IPS DF 6.9 (cell line): ENCODE results near the gene CARS1.

Source experiments
- DNase-seq: peaks from one replicate; pipeline ENCODE4 v3.0.0-alpha.2; 2013; ENCODE audit warnings: low read depth, low spot score
- H3K27ac ChIP-seq: one replicate; pipeline ENCODE4 v1.5.1; 2013; ENCODE audit warnings: low read length, control low read depth
- H3K27me3 ChIP-seq: 2 replicates; pipeline ENCODE4 v1.6.1; 2013; ENCODE audit warnings: mild to moderate bottlenecking, low read length; ENCODE audit not compliant: control insufficient read depth, insufficient read depth
- H3K36me3 ChIP-seq: 2 replicates; pipeline ENCODE4 v1.6.1; 2013; ENCODE audit warnings: low read length; ENCODE audit not compliant: control insufficient read depth, insufficient read depth
- H3K4me1 ChIP-seq: 2 replicates; pipeline ENCODE4 v1.6.1; 2013; ENCODE audit warnings: low read length; ENCODE audit not compliant: control insufficient read depth, insufficient read depth
- H3K4me3 ChIP-seq: 2 replicates; pipeline ENCODE4 v1.5.1; 2013; ENCODE audit warnings: mild to moderate bottlenecking, low read length
- H3K9me3 ChIP-seq: 2 replicates; pipeline ENCODE4 v1.6.1; 2013; ENCODE audit warnings: low read length, inconsistent platforms; ENCODE audit not compliant: control insufficient read depth, insufficient read depth
- WGBS: extraction: QIAGEN DNeasy Blood & Tissue Kit; methylation state at CpG from one replicate; pipeline ENCODE4 v1.1.7; 2013; ENCODE audit warnings: mixed read lengths, missing lambda C conversion rate; ENCODE audit not compliant: insufficient read length, insufficient coverage; 5-methylcytosine and 5-hydroxymethylcytosine counted together

Gene CARS1

DNA sequence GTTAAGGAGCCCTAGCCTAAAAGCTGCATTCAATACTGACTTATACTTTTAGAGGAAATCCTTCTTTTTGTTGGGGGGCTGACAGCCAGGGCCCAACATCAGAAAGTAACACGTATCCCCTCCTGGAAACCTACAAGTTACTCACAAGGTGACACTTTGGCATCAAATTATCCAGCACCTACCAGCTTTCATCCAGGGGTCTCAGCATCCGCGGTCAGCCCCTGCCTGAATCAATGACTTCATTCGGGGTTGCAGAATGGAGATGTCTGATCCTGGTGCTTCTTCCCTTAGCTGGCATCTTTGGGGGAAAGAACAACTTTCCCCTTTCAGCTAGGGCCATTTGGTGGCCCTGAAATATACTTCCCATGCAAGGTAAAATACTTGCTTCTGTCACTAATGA, 59.8 kb downstream of the CARS1 start:
- Histone ChIP-seq H3K4me1 (0 out of 2 replicates have a peak, but pooled peaks cover 2% of the 10 kb centered on the region), H3K4me3 (no peak overlapping the region), H3K9me3 (no peaks in the 10 kb centered on the region), H3K27ac (no peak overlapping the region), H3K27me3 (no peaks in the 10 kb centered on the region), H3K36me3 (peaks cover 11% of the 10 kb centered on the region)
- no CpG with 5 or more reads among the region's 4 CpGs for WGBS
- DNase-seq, result no peak

DNA sequence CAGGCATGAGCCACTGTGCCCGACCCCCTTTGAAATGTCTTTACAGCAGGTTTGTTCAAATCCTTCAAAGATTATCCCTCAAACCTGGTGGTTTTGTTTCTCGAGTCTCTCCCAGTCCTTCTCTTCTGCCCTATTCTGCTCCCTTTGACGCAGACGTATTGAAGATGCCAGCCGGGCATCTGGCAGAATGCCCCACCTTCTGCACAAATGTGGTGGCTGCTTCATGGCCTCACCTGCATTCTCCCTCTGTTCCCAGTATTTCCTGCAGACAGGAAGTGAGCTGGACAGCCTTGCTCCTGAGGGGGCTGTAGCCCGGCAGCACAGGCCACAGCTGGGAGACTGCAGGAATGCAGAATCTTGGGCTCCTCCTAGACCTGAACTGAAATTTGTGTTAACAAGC, 60.2 kb downstream of the CARS1 start:
- DNase-seq, result no peak
- Histone ChIP-seq H3K4me3 (no peak overlapping the region), H3K27me3 (no peaks in the 10 kb centered on the region), H3K36me3 (peaks cover 7% of the 10 kb centered on the region), H3K9me3 (no peaks in the 10 kb centered on the region), H3K4me1 (0 out of 2 replicates have a peak, but pooled peaks cover 2% of the 10 kb centered on the region), H3K27ac (no peak overlapping the region)
- no CpG with 5 or more reads among the region's 6 CpGs for WGBS

- H3K27ac ChIP-seq, result no peak overlapping the region
- WGBS, result no CpG with 5 or more reads among the region's 14 CpGs
- no peaks in the 10 kb centered on the region for H3K9me3 ChIP-seq
These were observed 61.2 kb downstream of the CARS1 start for GRCh38 chr11:2995893-2996554.

GRCh38 chr11:2995031-2995561, 62.1 kb downstream of the CARS1 start:
- Histone ChIP-seq H3K36me3 (peaks cover 2% of the 10 kb centered on the region; the same call in 1 of the 2 replicates), H3K9me3 (no peaks in the 10 kb centered on the region), H3K4me3 (no peak overlapping the region), H3K4me1 (0 out of 2 replicates have a peak, but pooled peaks cover 2% of the 10 kb centered on the region), H3K27me3 (no peaks in the 10 kb centered on the region), H3K27ac (no peak overlapping the region)
- WGBS, result no CpG with 5 or more reads among the region's 13 CpGs
- no peak for DNase-seq

More at GRCh38 chr11:2995893-2996554, 61.2 kb downstream of the CARS1 start:
- Histone ChIP-seq H3K27me3 (no peaks in the 10 kb centered on the region), H3K4me1 (0 out of 2 replicates have a peak, but pooled peaks cover 2% of the 10 kb centered on the region), H3K36me3 (peaks cover 7% of the 10 kb centered on the region), H3K4me3 (no peak overlapping the region)
- no peak for DNase-seq

DNA sequence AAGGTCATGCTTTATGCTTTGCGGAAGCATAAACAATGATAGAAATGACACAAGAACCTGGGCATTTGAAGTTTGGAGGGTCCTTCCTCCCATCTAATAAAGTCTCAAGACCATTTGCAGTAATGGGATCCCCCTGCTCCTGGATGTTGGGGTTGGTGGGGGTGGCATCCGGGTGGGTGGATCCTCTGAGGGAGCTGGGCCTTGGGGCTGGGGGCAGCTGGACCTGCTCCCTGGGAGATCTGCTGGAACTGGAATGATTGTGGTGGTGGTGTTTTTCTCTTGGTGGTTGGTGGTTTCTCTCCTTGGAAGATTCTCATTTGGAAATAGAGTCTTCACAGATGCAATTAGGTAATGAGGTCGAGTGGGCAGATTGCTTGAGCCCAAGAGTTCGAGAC, 62.9 kb downstream of the CARS1 start:
- WGBS, result no CpG with 5 or more reads among the region's 4 CpGs
- Histone ChIP-seq H3K27ac (no peak overlapping the region), H3K9me3 (no peaks in the 10 kb centered on the region), H3K4me1 (0 out of 2 replicates have a peak, but pooled peaks cover 2% of the 10 kb centered on the region), H3K27me3 (no peaks in the 10 kb centered on the region), H3K36me3 (no peaks in the 10 kb centered on the region), H3K4me3 (no peak overlapping the region)
- DNase-seq, result no peak

DNA sequence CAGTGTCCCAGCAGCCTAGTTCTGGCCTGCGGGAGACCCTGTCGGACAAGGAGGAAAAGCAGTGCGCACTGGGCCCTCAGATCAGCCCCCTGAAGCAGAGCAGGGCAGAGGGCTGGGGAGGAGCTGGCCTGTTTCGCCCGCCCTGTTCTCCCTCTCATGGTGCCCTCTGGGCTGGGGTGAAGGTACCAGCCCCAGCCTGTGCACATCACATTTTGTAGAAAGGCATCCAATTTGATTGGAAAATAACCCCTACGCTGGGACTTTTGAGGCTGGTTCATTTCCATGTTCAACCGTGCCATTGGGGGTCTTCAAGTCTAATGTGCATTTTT, 64.3 kb downstream of the CARS1 start:
- no peaks in the 10 kb centered on the region for H3K9me3 ChIP-seq
- peak overlapping the region; percentile 62 for H3K4me3 ChIP-seq
- DNase-seq, result no peak
- 0 out of 2 replicates have a peak, but pooled peaks cover 2% of the 10 kb centered on the region for H3K4me1 ChIP-seq
- H3K27me3 ChIP-seq, result no peaks in the 10 kb centered on the region
- H3K36me3 ChIP-seq, result no peaks in the 10 kb centered on the region
- no CpG with 5 or more reads among the region's 7 CpGs for WGBS
- no peak overlapping the region for H3K27ac ChIP-seq

DNA sequence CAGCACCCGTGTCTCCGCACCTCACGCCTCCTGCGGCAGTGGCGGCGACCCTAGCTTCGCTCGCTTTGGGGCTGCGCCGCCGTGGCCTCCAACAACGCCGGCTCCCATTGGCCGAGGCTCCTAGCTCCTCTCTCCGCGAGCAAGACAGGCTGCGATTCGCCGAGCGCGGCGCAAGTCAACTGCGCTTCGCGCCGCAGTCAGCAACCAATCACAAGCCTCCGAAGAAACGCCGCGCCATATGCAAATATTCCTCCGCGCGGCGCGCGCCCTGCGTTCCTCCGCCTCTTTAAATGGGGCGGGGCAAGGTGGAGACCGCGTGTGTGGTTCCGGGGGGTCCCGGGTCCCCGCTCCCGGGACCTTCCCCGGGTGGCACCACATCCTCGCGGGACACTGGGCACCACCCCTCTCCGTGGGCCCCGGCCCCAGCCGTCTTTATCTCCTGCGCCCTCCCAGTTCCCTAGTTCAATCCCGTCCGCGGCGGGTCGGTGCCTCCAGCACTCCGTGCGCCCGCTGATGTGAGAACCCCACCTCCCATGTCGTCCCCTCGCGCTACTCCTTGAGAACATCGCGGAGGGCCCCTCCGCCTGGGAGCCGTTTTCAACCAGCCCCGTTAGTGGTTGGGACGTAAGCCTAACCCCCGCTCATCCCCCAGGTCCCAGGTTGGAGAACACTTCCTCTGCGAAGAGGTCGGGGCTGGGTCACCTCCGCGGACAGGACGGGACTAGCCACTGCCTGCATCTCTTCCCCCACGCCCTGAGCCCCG, 64.8 kb downstream of the CARS1 start, which contains the start of gene NAP1L4:
TSS of gene NAP1L4 (minus strand) at position 96 of the 763 bp plus-strand sequence. CDS start 13,109 bp downstream, outside the sequence.
- 0 out of 2 replicates have a peak, but pooled peaks cover 2% of the 10 kb centered on the region for H3K4me1 ChIP-seq
- no peak within 1 kb of the TSS for H3K27ac ChIP-seq
- no peaks in the 10 kb centered on the region for H3K27me3 ChIP-seq
- no peaks in the 10 kb centered on the region for H3K9me3 ChIP-seq
- peak; percentile 98 for DNase-seq
- no peaks in the 10 kb centered on the region for H3K36me3 ChIP-seq
- peak within 1 kb of the TSS; percentile 62 for H3K4me3 ChIP-seq
- WGBS, result no CpG with 5 or more reads among the region's 77 CpGs

DNA sequence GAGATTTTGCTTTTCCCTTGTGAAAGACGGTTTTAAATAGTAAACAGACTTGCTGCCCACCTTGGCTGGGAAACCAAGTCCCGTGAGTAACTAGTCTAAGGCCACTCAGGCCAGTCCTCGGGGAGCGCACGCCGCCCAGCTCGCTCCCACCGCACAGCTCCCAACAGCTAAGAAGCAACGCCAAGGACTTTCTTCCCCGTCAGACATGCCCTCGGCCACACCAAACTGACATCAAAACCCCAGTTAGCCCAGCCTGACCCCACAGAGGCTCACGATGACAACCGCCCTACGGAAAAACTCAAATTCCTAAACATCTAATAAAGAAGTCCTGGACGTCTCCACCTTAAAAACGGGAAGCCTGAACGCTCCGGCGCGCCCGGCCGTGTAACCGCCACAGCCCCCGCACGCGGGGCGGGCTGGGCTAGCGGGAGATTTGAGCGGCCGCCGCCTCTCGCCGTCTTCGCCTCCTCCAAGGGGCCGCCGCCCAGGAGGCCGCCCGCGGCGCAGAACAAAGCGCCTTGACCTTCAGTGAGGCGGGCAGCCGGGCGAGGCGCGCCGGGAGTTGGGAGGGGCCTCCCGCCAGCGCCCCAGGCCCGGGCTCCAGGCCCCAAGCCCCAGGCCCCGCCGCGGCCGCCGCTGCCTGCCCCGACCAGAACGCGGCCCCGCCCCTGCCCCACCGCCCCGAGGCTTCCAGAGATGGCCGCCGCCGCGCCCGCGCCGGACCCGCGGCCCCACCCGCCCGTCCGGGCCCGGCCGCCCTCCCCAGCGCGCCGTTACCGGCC, 65.6 kb downstream of the CARS1 start:
- no peaks in the 10 kb centered on the region; the same call in 1 of the 2 replicates for H3K36me3 ChIP-seq
- DNase-seq, result no peak
- no CpG with 5 or more reads among the region's 79 CpGs for WGBS
- 0 out of 2 replicates have a peak, but pooled peaks cover 2% of the 10 kb centered on the region for H3K4me1 ChIP-seq
- H3K27me3 ChIP-seq, result no peaks in the 10 kb centered on the region
- no peaks in the 10 kb centered on the region for H3K9me3 ChIP-seq
- H3K4me3 ChIP-seq, result peak overlapping the region; percentile 62
- H3K27ac ChIP-seq, result no peak overlapping the region

DNA sequence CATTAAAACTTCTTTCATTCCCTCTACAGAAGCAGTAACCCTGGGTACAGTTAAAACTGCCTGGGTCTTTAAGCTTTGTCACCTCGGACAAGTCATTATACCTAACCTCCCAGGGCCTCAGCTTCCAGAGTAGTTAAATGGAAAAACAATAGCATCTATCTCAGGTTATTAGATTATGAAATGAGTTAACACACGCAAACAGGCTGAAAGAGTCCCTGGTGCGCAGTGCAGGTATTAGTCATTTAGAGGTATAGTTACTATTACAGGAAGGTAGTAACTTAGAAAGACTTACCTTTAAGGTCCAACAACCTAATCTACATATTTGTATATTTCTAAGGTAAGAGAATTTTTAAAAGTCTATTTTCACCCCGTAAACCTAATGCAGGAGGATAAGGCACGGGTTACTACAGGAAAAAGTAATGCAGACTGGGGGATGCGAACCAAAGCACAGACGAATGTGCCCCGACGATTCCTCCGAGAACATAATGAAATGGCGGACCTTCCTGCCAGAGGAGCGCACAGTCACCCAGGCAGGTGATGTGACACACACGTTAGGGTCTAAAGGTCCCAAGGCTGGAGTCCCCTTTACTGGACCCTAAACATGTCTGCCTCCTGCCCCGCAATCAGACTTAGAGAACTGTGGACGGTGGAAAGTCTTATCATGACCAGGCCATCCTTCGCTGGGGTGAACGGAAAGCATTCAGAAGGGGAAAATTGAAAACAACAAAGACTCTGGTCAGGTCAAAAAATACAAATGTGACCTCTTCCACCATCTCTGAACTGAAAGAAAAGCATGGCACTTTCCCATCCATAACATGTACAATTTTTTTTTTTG, 66.4 kb downstream of the CARS1 start:
- 0 out of 2 replicates have a peak, but pooled peaks cover 2% of the 10 kb centered on the region for H3K4me1 ChIP-seq
- no CpG with 5 or more reads among the region's 17 CpGs for WGBS
- no peaks in the 10 kb centered on the region for H3K9me3 ChIP-seq
- peak overlapping the region; percentile 62; the same call in 1 of the 2 replicates for H3K4me3 ChIP-seq
- DNase-seq, result no peak
- H3K27me3 ChIP-seq, result no peaks in the 10 kb centered on the region
- no peak overlapping the region for H3K27ac ChIP-seq
- no peaks in the 10 kb centered on the region; the same call in 1 of the 2 replicates for H3K36me3 ChIP-seq
